Vagina (tissue), 2 donors: ENCODE data around the gene JHY. TPM values are rescaled to one million over a fixed set of nuclear protein-coding genes. Genes with fewer than 3 reads are reported as not detected.

Experiments used
- DNase-seq, 2 donors: peaks; one replicate each; pipeline ENCODE4 v3.0.0-alpha.2; 2017; ENCODE audit errors: extremely low spot score in 2 of 2
- H3K27ac ChIP-seq: fragments of 200-600 bp; sonication (generic); one replicate; pipeline ENCODE4 v1.5.1; 2019
- H3K27me3 ChIP-seq: fragments of 200-600 bp; sonication (generic); one replicate; pipeline ENCODE4 v1.5.1; 2019
- H3K36me3 ChIP-seq, 2 donors: fragments of 200-600 bp; sonication (generic); one replicate each; pipeline ENCODE4 v1.5.1; 2017 to 2019
- H3K4me1 ChIP-seq: fragments of 200-600 bp; sonication (generic); one replicate; pipeline ENCODE4 v1.5.1; 2019
- H3K4me3 ChIP-seq, 2 donors: fragments of 200-600 bp; sonication (generic); 1 replicate in 1 of 2; 2 replicates in 1 of 2; pipeline ENCODE4 v1.5.1; 2016 to 2019
- H3K9me3 ChIP-seq: fragments of 200-600 bp; sonication (generic); one replicate; pipeline ENCODE4 v1.5.1; 2019
- POLR2A ChIP-seq, 2 donors: fragments of 450-650 bp; IDR thresholded peaks; one replicate each; pipeline ENCODE4 v1.6.1; 2017; ENCODE audit warnings: antibody characterized with exemption in 2 of 2, mild to moderate bottlenecking in 2 of 2, moderate library complexity in 2 of 2
- POLR2AphosphoS5 ChIP-seq, 2 donors: sonication (generic); formaldehyde crosslinking; IDR thresholded peaks; one replicate each; pipeline ENCODE4 v1.9.0; 2017; ENCODE audit warnings: antibody characterized with exemption in 2 of 2, mild to moderate bottlenecking in 2 of 2, low read depth in 1 of 2; ENCODE audit not compliant: insufficient read depth in 1 of 2
- intact Hi-C: fragments of 100-400 bp; cut with DNase I; formaldehyde crosslinking; loops from one replicate; pipeline ENCODE4 v1.15.1; 2023
- total RNA-seq: library from RNA; depleted of rRNA; stranded (reverse); fragments of >200 nt; gene quantifications from one replicate; pipeline ENCODE4 v1.2.3, GENCODE V29; 2016
- TF ChIP-seq, protein P1 (sequence below), 3 experiments: fragments of 450-650 bp in 2 of 3; fragments of 200-600 bp in 1 of 3; sonication (generic) in 1 of 3; IDR thresholded peaks; one replicate each; pipeline ENCODE4 v1.5.1; 2017 to 2019; ENCODE audit warnings: antibody characterized with exemption in 3 of 3, mild to moderate bottlenecking in 2 of 3, moderate library complexity in 2 of 3

JHY gene
- total RNA-seq, 1 donor from 2014 or later = 7.6 TPM

DNA sequence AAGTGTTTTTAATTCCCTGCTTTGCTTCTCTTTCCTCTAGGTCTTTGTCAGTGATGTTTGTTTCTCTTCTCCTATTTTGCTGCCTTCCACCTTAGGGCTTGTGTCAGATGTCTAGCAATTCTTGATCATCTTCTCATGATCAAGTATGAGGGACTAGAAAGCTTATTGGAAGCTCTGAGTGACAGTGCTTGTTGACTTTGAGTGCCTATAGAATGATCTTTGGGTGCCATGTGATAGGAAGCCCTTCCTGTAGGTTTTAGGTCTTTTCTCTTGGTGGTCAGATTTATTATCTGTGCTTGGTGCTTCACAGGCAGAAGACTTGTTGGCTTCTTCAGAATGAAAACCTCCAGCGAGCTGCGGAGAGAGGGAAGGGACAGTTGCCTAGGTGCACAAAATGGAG, 56.0 kb downstream of the JHY start:
- no peak for TF ChIP-seq POLR2A (IDR thresholded peaks at IDR 0.05)
- TF ChIP-seq POLR2AphosphoS5 (IDR thresholded peaks at IDR 0.05; ENCODE audit: insufficient read depth in 1 of 2, low read depth in 1 of 2) = no peak
- TF ChIP-seq, protein P1, sequence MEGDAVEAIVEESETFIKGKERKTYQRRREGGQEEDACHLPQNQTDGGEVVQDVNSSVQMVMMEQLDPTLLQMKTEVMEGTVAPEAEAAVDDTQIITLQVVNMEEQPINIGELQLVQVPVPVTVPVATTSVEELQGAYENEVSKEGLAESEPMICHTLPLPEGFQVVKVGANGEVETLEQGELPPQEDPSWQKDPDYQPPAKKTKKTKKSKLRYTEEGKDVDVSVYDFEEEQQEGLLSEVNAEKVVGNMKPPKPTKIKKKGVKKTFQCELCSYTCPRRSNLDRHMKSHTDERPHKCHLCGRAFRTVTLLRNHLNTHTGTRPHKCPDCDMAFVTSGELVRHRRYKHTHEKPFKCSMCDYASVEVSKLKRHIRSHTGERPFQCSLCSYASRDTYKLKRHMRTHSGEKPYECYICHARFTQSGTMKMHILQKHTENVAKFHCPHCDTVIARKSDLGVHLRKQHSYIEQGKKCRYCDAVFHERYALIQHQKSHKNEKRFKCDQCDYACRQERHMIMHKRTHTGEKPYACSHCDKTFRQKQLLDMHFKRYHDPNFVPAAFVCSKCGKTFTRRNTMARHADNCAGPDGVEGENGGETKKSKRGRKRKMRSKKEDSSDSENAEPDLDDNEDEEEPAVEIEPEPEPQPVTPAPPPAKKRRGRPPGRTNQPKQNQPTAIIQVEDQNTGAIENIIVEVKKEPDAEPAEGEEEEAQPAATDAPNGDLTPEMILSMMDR (IDR thresholded peaks at IDR 0.05) = no peak
- H3K36me3 ChIP-seq = no peaks in the 10 kb centered on the region
- H3K4me1 ChIP-seq = no peaks in the 10 kb centered on the region
- no peak overlapping the region for H3K4me3 ChIP-seq
- DNase-seq = no peak
- H3K27ac ChIP-seq = no peak overlapping the region
- intact Hi-C loops = no loop called here
- no peaks in the 10 kb centered on the region for H3K27me3 ChIP-seq
- H3K9me3 ChIP-seq = no peaks in the 10 kb centered on the region

DNA sequence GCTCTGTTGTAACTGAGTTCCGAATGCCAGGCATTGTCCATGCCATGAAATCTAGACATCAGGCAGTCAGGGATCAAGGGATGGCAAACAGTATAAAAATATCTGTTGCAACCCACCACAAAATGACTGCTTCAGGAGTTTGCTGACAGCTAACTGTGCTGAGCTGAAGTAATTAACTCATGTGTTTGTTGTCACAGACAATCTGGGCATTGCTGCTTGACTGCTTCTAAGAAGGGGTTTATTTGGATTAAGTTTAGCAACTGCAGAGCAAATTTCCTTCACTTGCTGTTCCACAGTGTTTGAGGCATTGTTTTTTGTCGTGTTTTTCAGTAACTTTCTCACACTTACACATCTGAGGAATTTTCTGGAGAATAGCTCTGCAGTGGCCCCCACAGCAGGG, 68.7 kb downstream of the JHY start:
- no peak for TF ChIP-seq POLR2AphosphoS5 (IDR thresholded peaks at IDR 0.05; ENCODE audit: insufficient read depth in 1 of 2, low read depth in 1 of 2)
- no peak for TF ChIP-seq POLR2A (IDR thresholded peaks at IDR 0.05)
- TF ChIP-seq, protein P1 (IDR thresholded peaks at IDR 0.05) = no peak
- Histone ChIP-seq H3K27ac (no peak overlapping the region), H3K9me3 (no peaks in the 10 kb centered on the region), H3K36me3 (no peaks in the 10 kb centered on the region), H3K27me3 (no peaks in the 10 kb centered on the region), H3K4me3 (no peak overlapping the region), H3K4me1 (no peaks in the 10 kb centered on the region)
- intact Hi-C loops = loop anchor here (10.0 kb wide), 1 partner anchor 1364 kb away; the partner anchor contains the start of gene OR8D1
- DNase-seq = no peak

DNA sequence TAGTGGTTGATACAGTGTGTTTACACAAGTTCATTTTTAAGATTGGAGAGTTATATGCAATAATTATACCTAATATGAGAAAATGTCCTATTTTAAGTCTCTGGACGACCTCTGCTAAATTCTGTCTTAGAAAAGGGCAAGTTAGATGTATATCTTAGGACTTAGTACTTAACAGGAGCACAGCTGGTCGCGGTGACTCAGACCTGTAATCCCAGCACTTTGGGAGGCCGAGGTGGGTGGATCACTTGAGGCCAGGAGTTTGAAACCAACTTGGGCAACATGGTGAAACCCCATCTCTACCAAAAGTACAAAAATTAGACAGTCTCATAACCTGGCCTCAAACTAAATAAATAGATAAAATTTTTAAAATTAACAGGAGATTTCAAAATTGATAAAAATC, 71.9 kb downstream of the JHY start:
- TF ChIP-seq, protein P1 (IDR thresholded peaks at IDR 0.05) = no peak
- TF ChIP-seq POLR2AphosphoS5 (IDR thresholded peaks at IDR 0.05; ENCODE audit: insufficient read depth in 1 of 2, low read depth in 1 of 2) (no peak), POLR2A (IDR thresholded peaks at IDR 0.05) (no peak)
- no peaks in the 10 kb centered on the region for H3K36me3 ChIP-seq
- no peak for DNase-seq
- no peaks in the 10 kb centered on the region for H3K4me1 ChIP-seq
- no peak overlapping the region for H3K4me3 ChIP-seq
- H3K27me3 ChIP-seq = no peaks in the 10 kb centered on the region
- H3K9me3 ChIP-seq = no peaks in the 10 kb centered on the region
- intact Hi-C loops = loop anchor here (10.0 kb wide), 1 partner anchor 1360 kb away; the partner anchor contains the start of gene OR8D1
- H3K27ac ChIP-seq = no peak overlapping the region

DNA sequence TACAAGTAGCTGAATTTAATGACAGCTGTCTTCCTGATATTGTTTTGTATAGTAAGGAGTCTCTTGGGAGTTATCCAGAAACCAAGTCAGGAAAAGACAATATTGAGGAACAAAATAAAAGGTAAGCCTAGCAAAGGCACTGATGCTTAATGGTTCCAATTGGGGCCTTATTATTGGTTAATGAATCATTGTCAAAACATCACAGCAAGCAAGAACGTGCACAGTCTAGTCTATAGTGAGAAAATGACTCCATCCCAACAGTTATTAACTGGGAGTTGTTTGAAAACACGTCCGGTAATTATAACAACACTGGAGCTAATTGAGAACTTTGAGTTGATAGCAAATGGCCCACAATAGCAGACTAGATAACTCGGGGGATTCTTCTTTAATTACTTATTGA, 81.4 kb downstream of the JHY start:
- Histone ChIP-seq H3K4me1 (no peaks in the 10 kb centered on the region), H3K9me3 (no peaks in the 10 kb centered on the region), H3K27me3 (no peaks in the 10 kb centered on the region), H3K27ac (no peak overlapping the region), H3K4me3 (no peak overlapping the region), H3K36me3 (no peaks in the 10 kb centered on the region)
- TF ChIP-seq, protein P1 (IDR thresholded peaks at IDR 0.05) = no peak
- no peak for TF ChIP-seq POLR2AphosphoS5 (IDR thresholded peaks at IDR 0.05; ENCODE audit: insufficient read depth in 1 of 2, low read depth in 1 of 2)
- TF ChIP-seq POLR2A (IDR thresholded peaks at IDR 0.05) = no peak
- intact Hi-C loops = no loop called here
- no peak for DNase-seq

DNA sequence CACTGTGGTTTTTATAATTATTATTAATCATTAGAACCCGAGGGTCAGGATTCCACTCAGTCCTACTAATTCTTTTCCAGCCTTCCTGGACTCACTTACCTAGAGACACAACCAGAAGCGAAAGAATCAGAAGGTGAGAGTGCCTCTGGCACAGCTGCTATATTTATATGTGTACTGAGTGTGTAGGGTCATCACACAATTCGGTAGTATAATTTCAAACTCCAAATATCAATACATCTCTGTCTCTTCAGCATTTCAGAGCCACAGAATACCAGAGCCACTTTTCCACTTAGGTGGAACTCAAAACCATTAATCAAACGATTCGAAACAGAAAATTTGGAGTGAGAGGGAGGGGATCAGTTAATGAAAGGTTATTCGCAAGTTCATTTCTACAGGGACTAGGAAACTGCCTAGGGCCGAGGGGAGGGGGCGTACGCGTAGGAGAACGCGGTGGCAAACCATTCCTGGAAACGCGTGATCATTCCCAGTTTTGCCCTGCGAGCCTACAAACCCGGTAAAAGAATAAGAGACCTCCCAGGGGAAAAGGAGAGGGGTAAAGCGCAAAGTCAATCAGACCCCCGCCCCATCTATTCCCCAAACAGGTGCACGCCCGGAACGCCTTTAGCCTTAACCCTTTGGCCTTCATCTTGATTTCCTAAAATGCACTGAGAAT, 93.6 kb downstream of the JHY start:
- intact Hi-C loops = no loop called here
- TF ChIP-seq, protein P1 (IDR thresholded peaks at IDR 0.05) = no peak
- TF ChIP-seq POLR2A (IDR thresholded peaks at IDR 0.05) (no peak), POLR2AphosphoS5 (IDR thresholded peaks at IDR 0.05; ENCODE audit: insufficient read depth in 1 of 2, low read depth in 1 of 2) (no peak)
- Histone ChIP-seq H3K36me3 (no peaks in the 10 kb centered on the region), H3K9me3 (no peaks in the 10 kb centered on the region), H3K4me1 (peaks cover 18% of the 10 kb centered on the region), H3K4me3 (no peak overlapping the region), H3K27me3 (peaks cover 7% of the 10 kb centered on the region), H3K27ac (no peak overlapping the region)
- DNase-seq = no peak
